ENCODE results near the gene NPAS1. TPM values are rescaled to one million over a fixed set of nuclear protein-coding genes. Genes with fewer than 3 reads are reported as not detected.

The NPAS1 gene, protein sequence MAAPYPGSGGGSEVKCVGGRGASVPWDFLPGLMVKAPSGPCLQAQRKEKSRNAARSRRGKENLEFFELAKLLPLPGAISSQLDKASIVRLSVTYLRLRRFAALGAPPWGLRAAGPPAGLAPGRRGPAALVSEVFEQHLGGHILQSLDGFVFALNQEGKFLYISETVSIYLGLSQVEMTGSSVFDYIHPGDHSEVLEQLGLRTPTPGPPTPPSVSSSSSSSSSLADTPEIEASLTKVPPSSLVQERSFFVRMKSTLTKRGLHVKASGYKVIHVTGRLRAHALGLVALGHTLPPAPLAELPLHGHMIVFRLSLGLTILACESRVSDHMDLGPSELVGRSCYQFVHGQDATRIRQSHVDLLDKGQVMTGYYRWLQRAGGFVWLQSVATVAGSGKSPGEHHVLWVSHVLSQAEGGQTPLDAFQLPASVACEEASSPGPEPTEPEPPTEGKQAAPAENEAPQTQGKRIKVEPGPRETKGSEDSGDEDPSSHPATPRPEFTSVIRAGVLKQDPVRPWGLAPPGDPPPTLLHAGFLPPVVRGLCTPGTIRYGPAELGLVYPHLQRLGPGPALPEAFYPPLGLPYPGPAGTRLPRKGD
- 4.8 and 5.7 TPM in 2 replicates for total RNA-seq (2014; rRNA removed; shearing (Covaris generic); ENCODE audit: low replicate concordance)

DNA sequence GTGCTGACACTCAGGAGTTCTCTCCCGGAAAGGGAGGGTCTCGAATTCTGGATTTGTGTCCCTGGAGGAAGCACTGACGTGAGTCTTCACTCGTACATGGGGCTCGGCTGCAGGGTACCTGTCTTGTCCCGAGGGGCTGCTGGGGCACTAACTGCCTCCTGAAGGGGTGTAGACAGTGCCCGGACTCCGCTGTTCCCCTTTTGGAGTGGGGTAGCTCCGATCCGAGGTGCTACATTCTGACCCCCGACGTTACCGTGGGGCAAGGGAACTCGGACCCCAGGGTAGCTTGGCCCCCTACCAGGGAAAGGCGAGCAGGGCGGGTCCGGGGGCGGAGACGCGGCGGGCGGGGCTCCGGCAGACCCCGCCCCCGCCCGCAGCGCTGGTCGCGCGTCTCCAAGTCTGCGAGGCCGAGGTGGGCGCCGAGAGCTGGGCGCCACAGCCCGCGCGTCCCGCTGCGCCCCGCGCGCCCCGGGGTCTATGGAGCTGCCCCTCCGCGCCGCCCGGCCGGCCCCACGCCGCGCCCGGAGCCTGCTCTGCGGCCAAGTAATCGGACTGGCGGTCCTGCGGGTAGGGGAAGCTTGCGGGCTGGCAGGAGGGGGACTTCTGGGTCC, at the start of gene NPAS1:
Gene NPAS1 (plus strand): TSS at position 407 of the 611 bp plus-strand sequence. CDS start 1,211 bp downstream, outside the sequence.
- Histone ChIP-seq H4K20me1 (ENCODE audit: insufficient read depth, low read depth, low read length) (no peaks in the 10 kb centered on the region), H3K9me2 (replicated peaks; ENCODE audit: insufficient read depth, low read length) (no peaks in the 10 kb centered on the region), H3K4me2 (ENCODE audit: low read depth, low read length, poor library complexity, severe bottlenecking) (no peak within 1 kb of the TSS), H3K4me1 (ENCODE audit: low read length) (no peaks in the 10 kb centered on the region), H3K27ac (ENCODE audit: low read length) (no peak within 1 kb of the TSS), H2AFZ (ENCODE audit: low read length) (no peak within 1 kb of the TSS), H3K9me3 (ENCODE audit: low read length) (no peaks in the 10 kb centered on the region), H3K36me3 (ENCODE audit: insufficient read depth, low read length) (no peaks in the 10 kb centered on the region), H3K9ac (ENCODE audit: low read length) (no peak within 1 kb of the TSS), H3K79me2 (ENCODE audit: low read length) (no peaks in the 10 kb centered on the region), H3K4me3 (ENCODE audit: low read length) (no peak within 1 kb of the TSS), H3K27me3 (ENCODE audit: low read length) (no peaks in the 10 kb centered on the region)
- DNase-seq = no peak

DNA sequence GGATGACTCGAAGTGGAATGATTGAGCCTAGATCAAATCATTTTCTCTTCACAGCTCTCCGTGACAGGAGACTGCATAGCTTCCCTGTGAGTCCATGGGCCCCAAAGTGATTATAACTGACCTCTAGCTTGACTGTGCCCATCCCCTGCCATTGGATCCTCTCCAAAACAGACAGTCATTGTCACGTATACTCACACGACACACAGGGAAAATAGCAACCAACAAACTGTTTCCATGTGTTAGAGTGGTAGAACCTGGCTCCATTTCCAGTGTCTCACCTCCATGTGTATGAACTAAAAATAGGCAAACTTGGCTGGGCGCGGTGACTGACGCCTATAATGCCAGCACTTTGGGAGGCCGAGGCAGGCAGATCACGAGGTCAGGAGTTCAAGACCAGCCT, 48.8 kb upstream of the NPAS1 start:
- Histone ChIP-seq H3K79me2 (ENCODE audit: low read length) (peaks cover 64% of the 10 kb centered on the region), H3K9me3 (ENCODE audit: low read length) (no peaks in the 10 kb centered on the region), H3K4me1 (ENCODE audit: low read length) (no peaks in the 10 kb centered on the region), H3K4me3 (ENCODE audit: low read length) (no peak overlapping the region), H3K9me2 (replicated peaks; ENCODE audit: insufficient read depth, low read length) (no peaks in the 10 kb centered on the region), H3K27me3 (ENCODE audit: low read length) (no peaks in the 10 kb centered on the region), H3K4me2 (ENCODE audit: low read depth, low read length, poor library complexity, severe bottlenecking) (no peak overlapping the region), H3K9ac (ENCODE audit: low read length) (no peak overlapping the region), H3K27ac (ENCODE audit: low read length) (no peak overlapping the region), H2AFZ (ENCODE audit: low read length) (no peak overlapping the region), H4K20me1 (ENCODE audit: insufficient read depth, low read depth, low read length) (no peaks in the 10 kb centered on the region), H3K36me3 (ENCODE audit: insufficient read depth, low read length) (peaks cover 8% of the 10 kb centered on the region; the same call in 1 of the 2 replicates)
- no peak for DNase-seq

DNA sequence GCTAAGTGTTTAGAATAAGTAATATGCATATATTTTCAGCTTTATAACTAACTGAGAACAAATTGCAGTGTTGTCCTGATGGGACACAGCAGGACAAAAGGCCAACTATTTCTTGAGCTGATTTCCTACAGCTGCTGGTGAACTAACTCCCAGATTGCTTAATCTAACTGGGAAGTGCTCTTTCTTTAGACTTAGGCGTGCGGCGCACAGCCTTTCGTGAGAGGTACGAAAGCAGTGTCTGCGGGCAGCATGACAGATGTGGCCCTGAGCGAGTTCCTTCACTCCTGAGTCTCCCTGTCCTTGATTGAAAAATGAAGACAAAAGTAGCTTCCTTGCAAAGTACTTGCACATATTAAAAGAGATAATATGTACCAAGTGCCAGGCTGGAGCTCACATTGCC, 47.3 kb upstream of the NPAS1 start:
- Histone ChIP-seq H3K9ac (ENCODE audit: low read length) (no peak overlapping the region), H3K4me1 (ENCODE audit: low read length) (no peaks in the 10 kb centered on the region), H2AFZ (ENCODE audit: low read length) (no peak overlapping the region), H3K9me2 (replicated peaks; ENCODE audit: insufficient read depth, low read length) (no peaks in the 10 kb centered on the region), H3K9me3 (ENCODE audit: low read length) (no peaks in the 10 kb centered on the region), H3K79me2 (ENCODE audit: low read length) (peaks cover 55% of the 10 kb centered on the region), H3K4me3 (ENCODE audit: low read length) (no peak overlapping the region), H3K4me2 (ENCODE audit: low read depth, low read length, poor library complexity, severe bottlenecking) (no peak overlapping the region), H4K20me1 (ENCODE audit: insufficient read depth, low read depth, low read length) (no peaks in the 10 kb centered on the region), H3K27ac (ENCODE audit: low read length) (no peak overlapping the region), H3K27me3 (ENCODE audit: low read length) (no peaks in the 10 kb centered on the region), H3K36me3 (ENCODE audit: insufficient read depth, low read length) (peaks cover 2% of the 10 kb centered on the region; the same call in 1 of the 2 replicates)
- DNase-seq = no peak

DNA sequence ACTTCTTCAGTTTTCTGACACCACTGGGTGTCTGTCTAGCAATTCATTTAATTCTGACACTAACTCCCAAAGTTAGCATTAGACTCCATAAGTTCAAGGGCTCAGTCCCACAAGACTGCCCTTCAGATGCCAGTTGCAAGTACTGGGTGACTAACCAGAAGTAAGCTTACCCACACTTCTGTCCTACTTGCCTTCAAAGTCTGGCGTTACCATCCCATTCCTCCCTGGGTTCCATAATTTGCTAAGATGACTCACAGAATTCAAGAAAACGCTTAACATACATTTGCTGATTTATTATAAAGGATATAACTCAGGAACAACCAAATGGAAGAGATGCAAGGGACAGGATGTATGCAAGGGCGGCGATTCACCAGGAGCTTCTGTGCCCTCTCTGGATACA, 45.5 kb upstream of the NPAS1 start:
- Histone ChIP-seq H4K20me1 (ENCODE audit: insufficient read depth, low read depth, low read length) (no peaks in the 10 kb centered on the region), H3K79me2 (ENCODE audit: low read length) (peaks cover 51% of the 10 kb centered on the region), H3K27ac (ENCODE audit: low read length) (no peak overlapping the region), H3K9me3 (ENCODE audit: low read length) (no peaks in the 10 kb centered on the region), H3K9me2 (replicated peaks; ENCODE audit: insufficient read depth, low read length) (no peaks in the 10 kb centered on the region), H3K27me3 (ENCODE audit: low read length) (no peaks in the 10 kb centered on the region), H3K4me2 (ENCODE audit: low read depth, low read length, poor library complexity, severe bottlenecking) (no peak overlapping the region), H3K36me3 (ENCODE audit: insufficient read depth, low read length) (peaks cover 2% of the 10 kb centered on the region; the same call in 1 of the 2 replicates), H3K4me1 (ENCODE audit: low read length) (no peaks in the 10 kb centered on the region), H3K9ac (ENCODE audit: low read length) (no peak overlapping the region), H2AFZ (ENCODE audit: low read length) (no peak overlapping the region), H3K4me3 (ENCODE audit: low read length) (no peak overlapping the region)
- no peak for DNase-seq

DNA sequence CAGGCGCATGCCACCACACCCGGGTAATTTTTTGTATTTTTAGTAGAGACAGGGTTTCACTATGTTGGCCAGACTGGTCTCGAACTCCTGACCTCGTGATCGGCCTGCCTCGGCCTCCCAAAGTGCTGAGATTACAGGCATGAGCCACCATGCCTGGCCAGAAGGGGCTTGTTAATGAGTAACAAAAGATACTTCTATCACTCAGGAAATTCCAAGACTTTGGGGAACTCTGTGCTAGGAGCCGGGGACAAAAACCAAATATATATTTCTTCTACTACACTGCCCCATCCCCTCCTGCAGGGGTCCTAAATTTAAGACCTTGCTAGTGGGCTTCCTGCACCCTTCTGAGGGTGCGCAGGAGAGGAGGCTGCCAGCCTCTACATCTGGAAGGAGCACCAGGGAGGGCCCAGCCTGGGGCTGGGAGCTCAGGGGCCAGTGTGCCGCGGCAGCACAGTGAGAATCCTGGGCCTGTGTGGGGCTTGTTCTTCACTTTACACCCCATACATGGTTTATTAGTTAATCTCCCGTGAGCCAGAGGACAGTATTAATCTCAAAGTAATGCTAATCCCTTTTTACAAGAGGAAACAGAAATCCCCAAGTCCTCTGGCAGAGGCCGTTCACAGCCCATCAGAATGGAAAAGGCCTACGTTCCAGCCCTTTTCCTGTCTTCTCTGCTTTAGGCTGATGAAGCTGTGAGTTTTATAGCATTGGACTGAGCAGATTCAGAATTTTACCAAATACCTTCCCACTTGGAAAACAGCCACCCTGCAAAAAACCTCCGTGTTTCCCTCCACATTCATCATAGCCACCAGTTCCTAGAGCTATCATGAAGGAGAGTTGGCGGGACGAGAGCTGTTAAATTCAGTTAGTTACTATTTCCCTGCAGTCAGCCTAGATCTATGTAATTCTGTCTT, 44.4 kb upstream of the NPAS1 start:
- no peak overlapping the region for H3K27ac ChIP-seq (ENCODE audit: low read length)
- H3K36me3 ChIP-seq (ENCODE audit: insufficient read depth, low read length) = no peaks in the 10 kb centered on the region
- H3K4me3 ChIP-seq (ENCODE audit: low read length) = no peak overlapping the region
- H3K4me2 ChIP-seq (ENCODE audit: low read depth, low read length, poor library complexity, severe bottlenecking) = no peak overlapping the region
- H3K9ac ChIP-seq (ENCODE audit: low read length) = no peak overlapping the region
- H2AFZ ChIP-seq (ENCODE audit: low read length) = no peak overlapping the region
- no peaks in the 10 kb centered on the region for H4K20me1 ChIP-seq (ENCODE audit: insufficient read depth, low read depth, low read length)
- H3K27me3 ChIP-seq (ENCODE audit: low read length) = no peaks in the 10 kb centered on the region
- no peaks in the 10 kb centered on the region for H3K9me2 ChIP-seq (replicated peaks; ENCODE audit: insufficient read depth, low read length)
- H3K79me2 ChIP-seq (ENCODE audit: low read length) = peaks cover 46% of the 10 kb centered on the region
- DNase-seq = no peak
- no peaks in the 10 kb centered on the region for H3K4me1 ChIP-seq (ENCODE audit: low read length)
- no peaks in the 10 kb centered on the region for H3K9me3 ChIP-seq (ENCODE audit: low read length)

DNA sequence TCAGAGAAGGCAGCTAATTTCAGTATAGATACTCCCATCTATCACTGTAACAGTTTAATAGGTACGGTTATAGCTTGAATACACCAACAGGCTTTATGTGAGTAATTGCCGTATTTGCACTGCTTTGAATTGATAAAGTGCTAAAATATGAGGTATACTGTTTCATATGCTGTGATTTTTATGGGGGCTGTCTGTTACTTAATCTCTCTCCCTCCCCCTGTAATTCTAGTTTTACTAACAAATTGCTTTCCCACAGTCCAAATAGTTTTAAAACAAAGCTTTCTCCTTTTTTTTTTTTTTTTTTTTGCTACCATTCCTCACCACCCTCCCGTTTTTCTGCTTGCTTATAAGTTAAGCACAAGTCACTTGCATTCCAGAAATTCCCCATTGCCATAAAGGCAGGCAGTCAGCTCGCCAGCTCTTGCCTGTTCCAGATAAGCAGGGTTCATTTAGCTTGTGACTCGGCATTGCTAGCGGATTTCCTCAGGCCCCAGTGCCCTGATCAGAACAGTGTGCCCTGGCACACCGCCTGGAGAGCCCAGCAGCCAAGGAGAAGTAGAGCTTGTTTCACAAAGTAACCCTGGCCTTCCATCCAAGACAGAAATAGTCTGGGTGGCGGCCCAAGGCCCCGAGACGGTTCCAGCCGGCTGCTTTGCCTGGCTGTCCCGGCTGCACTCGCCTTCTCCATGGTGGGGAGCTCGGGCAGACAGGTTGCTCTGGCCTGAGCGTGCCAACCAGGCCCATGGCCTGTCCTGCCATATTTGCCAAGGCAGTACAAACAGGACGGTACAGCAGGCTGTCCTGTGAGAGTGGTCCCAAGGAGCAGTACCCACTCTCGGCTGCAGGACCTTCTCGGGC, 43.5 kb upstream of the NPAS1 start:
- Histone ChIP-seq H3K4me1 (ENCODE audit: low read length) (no peaks in the 10 kb centered on the region), H4K20me1 (ENCODE audit: insufficient read depth, low read depth, low read length) (peaks cover 6% of the 10 kb centered on the region; the same call in 1 of the 2 replicates), H3K4me2 (ENCODE audit: low read depth, low read length, poor library complexity, severe bottlenecking) (no peak overlapping the region), H3K27ac (ENCODE audit: low read length) (no peak overlapping the region), H3K9ac (ENCODE audit: low read length) (no peak overlapping the region), H3K9me2 (replicated peaks; ENCODE audit: insufficient read depth, low read length) (no peaks in the 10 kb centered on the region), H2AFZ (ENCODE audit: low read length) (no peak overlapping the region), H3K27me3 (ENCODE audit: low read length) (no peaks in the 10 kb centered on the region), H3K4me3 (ENCODE audit: low read length) (no peak overlapping the region), H3K9me3 (ENCODE audit: low read length) (no peaks in the 10 kb centered on the region), H3K36me3 (ENCODE audit: insufficient read depth, low read length) (no peaks in the 10 kb centered on the region), H3K79me2 (ENCODE audit: low read length) (peaks cover 49% of the 10 kb centered on the region)
- no peak for DNase-seq

DNA sequence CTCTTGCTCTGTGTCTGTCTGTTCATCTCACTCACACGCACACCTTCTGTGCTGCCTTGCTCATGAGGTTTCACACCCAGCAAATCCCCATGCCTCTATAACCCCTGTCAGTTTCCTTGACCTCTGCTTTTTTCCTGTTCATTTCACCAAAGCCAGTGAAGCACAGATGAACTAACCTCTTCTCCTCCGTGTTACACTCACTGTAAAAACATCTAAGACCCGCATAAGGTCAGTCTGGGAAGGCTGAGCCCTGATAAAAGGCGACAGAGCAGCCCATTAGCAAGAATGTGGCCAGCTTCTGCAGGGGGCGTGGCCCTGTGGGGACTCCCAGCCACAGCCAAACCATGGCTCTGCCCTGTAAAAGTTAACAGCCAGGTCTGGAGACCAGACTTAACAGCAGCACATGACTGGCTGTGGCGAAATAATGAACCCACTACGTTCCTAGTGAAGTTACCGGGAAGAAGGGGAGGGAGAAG, 42.8 kb upstream of the NPAS1 start:
- H4K20me1 ChIP-seq (ENCODE audit: insufficient read depth, low read depth, low read length) = peaks cover 6% of the 10 kb centered on the region; the same call in 1 of the 2 replicates
- DNase-seq = no peak
- no peaks in the 10 kb centered on the region for H3K4me1 ChIP-seq (ENCODE audit: low read length)
- no peaks in the 10 kb centered on the region for H3K9me3 ChIP-seq (ENCODE audit: low read length)
- H3K4me3 ChIP-seq (ENCODE audit: low read length) = no peak overlapping the region
- peaks cover 49% of the 10 kb centered on the region for H3K79me2 ChIP-seq (ENCODE audit: low read length)
- H3K36me3 ChIP-seq (ENCODE audit: insufficient read depth, low read length) = no peaks in the 10 kb centered on the region
- no peak overlapping the region for H3K27ac ChIP-seq (ENCODE audit: low read length)
- H2AFZ ChIP-seq (ENCODE audit: low read length) = no peak overlapping the region
- no peaks in the 10 kb centered on the region for H3K27me3 ChIP-seq (ENCODE audit: low read length)
- H3K9me2 ChIP-seq (replicated peaks; ENCODE audit: insufficient read depth, low read length) = no peaks in the 10 kb centered on the region
- H3K4me2 ChIP-seq (ENCODE audit: low read depth, low read length, poor library complexity, severe bottlenecking) = no peak overlapping the region
- no peak overlapping the region for H3K9ac ChIP-seq (ENCODE audit: low read length)

Data from Karpas-422 (cell line).